T-cell (primary cell): ENCODE data around the gene PNPLA7. TPM values are rescaled to one million over a fixed set of nuclear protein-coding genes. Genes with fewer than 3 reads are reported as not detected.
"Not testable (repeated sequence)": the region's sequence is repeated elsewhere in the genome, so short reads cannot be mapped to it uniquely, and the experiment has no call there.

Experiments
- ATAC-seq, 4 experiments: fragments of 200-7000 bp in 3 of 4; fragments of 150-1000 bp in 1 of 4; cut with Tn5 transposase; replicated peaks in 1 of 4; 1 replicate in 3 of 4; 2 replicates in 1 of 4; pipeline ENCODE4 v1.10.0; 2021; ENCODE audit warnings: moderate library complexity in 3 of 4, mild to moderate bottlenecking in 2 of 4, moderate number of reproducible peaks in 1 of 4
- CTCF ChIA-PET, 2 donors: fragments of 300-600 bp; sonication (Branson Sonifier 250); formaldehyde crosslinking; loops; one replicate each; lab custom pipeline; 2022; ENCODE audit warnings: antibody characterized with exemption in 2 of 2; lab: Charles Lee
- POLR2A ChIA-PET, 2 donors: fragments of 300-600 bp; sonication (Branson Sonifier 250); formaldehyde crosslinking; loops; one replicate each; lab custom pipeline; 2022; ENCODE audit warnings: antibody characterized with exemption in 2 of 2; lab: Charles Lee
- DNase-seq, 35 experiments: peaks; one replicate each; pipeline versions ENCODE4 v3.0.0 to v3.0.0-alpha.2; 2013 to 2023
- H3K27ac ChIP-seq: one replicate; pipeline ENCODE4 v1.5.1; 2013; ENCODE audit warnings: low read length
- H3K27me3 ChIP-seq, 2 experiments: replicated peaks in 1 of 2; 1 replicate in 1 of 2; 2 replicates in 1 of 2; pipeline versions ENCODE4 v1.6.1 to v1.7.0; 2013; ENCODE audit warnings: low read length in 1 of 2, mixed read lengths in 1 of 2; ENCODE audit not compliant: control insufficient read depth in 2 of 2, insufficient read depth in 2 of 2; ENCODE audit errors: extremely low read depth in 1 of 2
- H3K36me3 ChIP-seq, 2 donors: 1 replicate in 1 of 2; 2 replicates in 1 of 2; pipeline versions ENCODE4 v1.6.1 to v1.7.0; 2013; ENCODE audit warnings: low read length in 1 of 2; ENCODE audit not compliant: control insufficient read depth in 2 of 2, insufficient read depth in 1 of 2; ENCODE audit errors: extremely low read depth in 1 of 2
- H3K4me1 ChIP-seq, 2 experiments: 1 replicate in 1 of 2; 2 replicates in 1 of 2; pipeline versions ENCODE4 v1.6.1 to v1.7.0; 2013; ENCODE audit warnings: low read length in 2 of 2, mixed read lengths in 1 of 2; ENCODE audit not compliant: insufficient read depth in 2 of 2, control insufficient read depth in 1 of 2; ENCODE audit errors: extremely low read depth in 1 of 2
- H3K4me3 ChIP-seq, 2 donors: 1 replicate in 1 of 2; 2 replicates in 1 of 2; pipeline versions ENCODE4 v1.5.1 to v1.7.0; 2013; ENCODE audit warnings: mild to moderate bottlenecking in 2 of 2, low read length in 1 of 2, moderate library complexity in 1 of 2; ENCODE audit not compliant: control insufficient read depth in 1 of 2; ENCODE audit errors: extremely low read depth in 1 of 2
- H3K9me3 ChIP-seq: 2 replicates; pipeline ENCODE4 v1.7.0; 2013
- H3K27ac Mint-ChIP-seq, 2 donors: one replicate each; pipeline ENCODE4 v1.8.0; 2020 to 2021; ENCODE audit warnings: mild to moderate bottlenecking in 2 of 2, mixed read lengths in 2 of 2
- H3K27me3 Mint-ChIP-seq, 2 donors: one replicate each; pipeline ENCODE4 v1.8.0; 2021 to 2022; ENCODE audit warnings: mixed read lengths in 2 of 2
- H3K36me3 Mint-ChIP-seq: one replicate; pipeline ENCODE4 v1.8.0; 2021; ENCODE audit warnings: mixed read lengths
- H3K4me1 Mint-ChIP-seq, 3 donors: one replicate each; pipeline ENCODE4 v1.8.0; 2020 to 2022; ENCODE audit warnings: mixed read lengths in 3 of 3, mild to moderate bottlenecking in 1 of 3
- H3K4me3 Mint-ChIP-seq, 3 donors: one replicate each; pipeline ENCODE4 v1.8.0; 2020 to 2022; ENCODE audit warnings: mild to moderate bottlenecking in 3 of 3, mixed read lengths in 3 of 3, moderate library complexity in 3 of 3
- H3K9me3 Mint-ChIP-seq, 3 donors: one replicate each; pipeline ENCODE4 v1.8.0; 2020 to 2022; ENCODE audit warnings: mixed read lengths in 3 of 3
- WGBS: methylation state at CpG from one replicate; pipeline ENCODE4 v1.1.5; 2013; ENCODE audit warnings: missing lambda C conversion rate; ENCODE audit not compliant: insufficient coverage; 5-methylcytosine and 5-hydroxymethylcytosine counted together
- total RNA-seq, 35 experiments: library from RNA in 6 of 35; stranded (reverse) in 6 of 35; fragments of 120-200 nt in 1 of 35; gene quantifications; one replicate each; pipeline versions ENCODE4 v1.2.1 to v1.2.4 and lab custom pipeline; 2013 to 2026

Gene PNPLA7
- total RNA-seq, 5 donors from 2014 or later (not counting 1 experiment from before 2014, with no cell fraction given) = 11.7 to 20.0 (median 15.6) TPM

DNA sequence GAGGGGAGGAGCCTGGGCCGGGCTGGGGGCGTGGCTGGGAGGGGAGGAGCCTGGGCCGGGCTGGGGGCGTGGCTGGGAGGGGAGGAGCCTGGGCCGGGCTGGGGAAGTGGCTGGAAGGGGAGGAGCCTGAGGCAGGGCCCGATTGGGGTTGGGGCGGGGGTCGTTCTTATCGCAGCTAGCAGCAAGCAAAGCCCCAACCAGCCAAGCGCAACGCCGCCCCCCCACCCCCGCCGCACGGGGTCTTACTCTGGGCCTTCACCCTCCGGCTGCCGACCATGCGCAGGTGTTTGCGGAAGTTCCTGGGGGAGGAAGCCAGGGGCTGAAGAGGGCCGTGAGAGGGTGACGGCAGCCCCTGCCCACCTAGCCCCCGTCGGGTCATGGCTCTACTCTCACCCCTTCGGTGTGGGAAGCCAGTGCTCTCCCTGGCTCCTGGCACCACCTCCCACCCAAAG, 96.0 kb downstream of the PNPLA7 start:
- Mint-ChIP-seq H3K4me1 (peaks cover 31 to 54% (median 36%) of the 10 kb centered on the region in 3 donors), H3K27ac (peak overlapping the region; percentile 31 to 66), H3K4me3 (peak overlapping the region; percentile 54 to 73 (median 60)), H3K27me3 (no peaks in the 10 kb centered on the region), H3K36me3 (no peaks in the 10 kb centered on the region), H3K9me3 (no peaks in the 10 kb centered on the region)
- peak; percentile 15 to 22 (median 17) for ATAC-seq
- peaks cover 14 to 16% of the 10 kb centered on the region in 2 donors for H3K36me3 ChIP-seq
- WGBS = 17% methylated on average over 7 of the region's 24 CpGs
- POLR2A ChIA-PET = no interaction called here
- peak in 22 of 35 experiments; percentile 27 to 58 (median 41) for DNase-seq
- no peak overlapping the region for H3K27ac ChIP-seq
- H3K27me3 ChIP-seq = peaks cover 0 to 3% of the 10 kb centered on the region in 2 experiments
- no peaks in the 10 kb centered on the region for H3K9me3 ChIP-seq
- CTCF ChIA-PET = no interaction called here
- H3K4me1 ChIP-seq = peaks cover 29 to 82% of the 10 kb centered on the region in 2 experiments
- peak overlapping the region; percentile 39 to 59 for H3K4me3 ChIP-seq

- Histone ChIP-seq H3K36me3 (peaks cover 14 to 16% of the 10 kb centered on the region in 2 donors), H3K4me3 (no peak overlapping the region), H3K27me3 (peaks cover 0 to 3% of the 10 kb centered on the region in 2 experiments), H3K4me1 (peaks cover 29 to 84% of the 10 kb centered on the region in 2 experiments), H3K9me3 (no peaks in the 10 kb centered on the region), H3K27ac (no peak overlapping the region)
- WGBS = 60% methylated on average over 24 of the region's 25 CpGs
- Mint-ChIP-seq H3K4me3 (peak overlapping the region in 2 of 3 donors; percentile 28 to 73), H3K36me3 (no peaks in the 10 kb centered on the region), H3K4me1 (peaks cover 31 to 54% (median 36%) of the 10 kb centered on the region in 3 donors), H3K27me3 (no peaks in the 10 kb centered on the region), H3K9me3 (no peaks in the 10 kb centered on the region), H3K27ac (peak overlapping the region in 1 of 2 donors; percentile 44)
- ATAC-seq (peak; percentile 39 to 58 (median 55)), DNase-seq (peak in 33 of 35 experiments; percentile 38 to 74 (median 56))
- CTCF ChIA-PET = no interaction called here
- POLR2A ChIA-PET = no interaction called here
These were observed 96.5 kb downstream of the PNPLA7 start for GRCh38 chr9:137453643-137454081.

DNA sequence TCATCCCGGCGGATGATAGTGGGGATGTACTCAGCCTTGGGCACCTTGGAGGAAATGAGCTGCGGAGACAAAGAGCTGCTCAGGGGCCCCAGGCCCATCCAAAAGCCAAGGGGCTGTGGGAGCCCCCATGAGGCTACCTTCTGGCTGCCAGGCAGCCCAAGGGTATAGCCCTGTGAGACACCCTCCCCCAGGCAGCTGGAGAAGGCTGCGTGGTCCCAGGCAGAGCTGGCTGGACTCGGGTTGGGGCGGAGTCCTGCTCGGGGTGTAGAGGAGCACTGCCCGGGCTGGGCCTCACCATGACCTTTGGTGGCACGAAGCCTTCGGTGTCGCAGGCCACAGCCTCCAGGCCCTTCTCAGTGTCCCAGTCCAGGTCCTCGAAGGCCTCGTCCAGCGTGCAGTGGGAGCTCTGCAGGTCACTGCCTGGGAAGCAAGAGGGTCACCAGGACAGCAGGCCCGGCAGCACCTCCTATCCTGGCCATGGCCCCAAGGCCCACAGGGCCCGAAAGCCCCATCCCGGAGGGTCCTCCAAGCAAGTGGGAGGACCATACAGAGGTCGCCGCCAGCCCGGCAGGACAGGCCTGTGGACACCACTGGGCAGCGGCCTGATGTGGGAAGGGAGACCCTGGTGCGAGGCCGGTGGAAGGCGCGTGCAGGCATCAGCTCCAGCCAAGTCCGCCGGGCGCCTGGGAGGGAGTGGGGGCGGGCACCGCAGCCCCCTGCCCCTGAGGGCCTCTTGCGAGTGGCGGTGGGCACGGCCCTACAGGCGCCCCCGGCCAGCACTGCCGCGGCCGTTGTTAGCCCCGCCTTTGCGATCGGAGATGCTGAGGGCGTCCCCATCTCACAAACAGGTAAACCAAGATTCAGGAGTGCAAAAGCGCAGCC, 97.2 kb downstream of the PNPLA7 start:
- Mint-ChIP-seq H3K36me3 (no peaks in the 10 kb centered on the region), H3K27ac (no peak overlapping the region), H3K27me3 (no peaks in the 10 kb centered on the region), H3K4me3 (peak overlapping the region in 1 of 3 donors; percentile 73), H3K9me3 (no peaks in the 10 kb centered on the region), H3K4me1 (peaks cover 31 to 54% (median 36%) of the 10 kb centered on the region in 3 donors)
- Histone ChIP-seq H3K4me1 (peaks cover 29 to 79% of the 10 kb centered on the region in 2 experiments), H3K4me3 (no peak overlapping the region), H3K27ac (no peak overlapping the region), H3K36me3 (peaks cover 14 to 16% of the 10 kb centered on the region in 2 donors), H3K27me3 (peaks cover 0 to 3% of the 10 kb centered on the region in 2 experiments), H3K9me3 (no peaks in the 10 kb centered on the region)
- no peak for ATAC-seq
- DNase-seq = peak in 2 of 35 experiments; percentile 3 to 11
- CTCF ChIA-PET = no interaction called here
- 95% methylated on average over 27 of the region's 43 CpGs for WGBS
- POLR2A ChIA-PET = no interaction called here

DNA sequence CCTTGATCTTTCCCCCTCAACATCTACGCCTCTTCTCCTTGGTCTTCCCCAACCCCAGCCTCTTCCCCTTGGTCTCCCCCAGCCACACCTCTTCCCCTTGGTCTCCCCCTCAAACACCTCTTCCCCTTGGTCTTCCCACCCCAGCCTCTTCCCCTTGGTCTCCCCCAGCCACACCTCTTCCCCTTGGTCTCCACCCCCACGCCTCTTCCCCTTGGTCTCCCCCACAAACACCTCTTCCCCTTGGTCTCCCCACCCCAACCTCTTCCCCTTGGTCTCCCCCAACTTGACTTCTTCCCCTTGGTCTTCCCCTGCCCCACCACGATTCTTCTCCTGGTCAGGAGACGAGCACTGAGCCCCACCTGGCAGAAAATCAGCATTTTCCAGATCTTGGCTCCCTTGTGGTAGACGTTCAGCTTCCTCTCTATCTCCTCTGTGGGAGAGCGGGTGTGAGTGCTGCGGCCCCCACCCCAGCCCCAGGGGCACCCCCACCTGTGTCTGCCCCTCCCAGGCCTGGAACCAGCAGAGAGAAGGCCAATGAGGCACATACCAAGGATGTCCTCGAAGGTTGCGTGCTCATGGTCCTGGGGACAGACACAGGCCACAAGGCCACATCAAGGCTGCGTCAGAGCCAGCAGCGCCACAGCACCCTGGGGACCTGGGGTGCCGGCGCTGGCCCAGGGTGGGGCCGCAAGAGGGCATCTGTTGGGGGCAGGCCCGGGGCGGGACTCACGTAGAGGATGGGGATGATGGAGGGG, 98.0 kb downstream of the PNPLA7 start:
- WGBS = 69% methylated on average over 13 of the region's 17 CpGs
- Histone ChIP-seq H3K9me3 (no peaks in the 10 kb centered on the region), H3K4me3 (no peak overlapping the region), H3K27ac (no peak overlapping the region), H3K4me1 (peaks cover 29 to 77% of the 10 kb centered on the region in 2 experiments), H3K27me3 (peaks cover 0 to 3% of the 10 kb centered on the region in 2 experiments), H3K36me3 (peaks cover 8 to 16% of the 10 kb centered on the region in 2 donors)
- H3K4me3 Mint-ChIP-seq = peak overlapping the region in 1 of 3 donors; percentile 73
- peaks cover 33 to 56% (median 38%) of the 10 kb centered on the region in 3 donors for H3K4me1 Mint-ChIP-seq
- H3K9me3 Mint-ChIP-seq = no peaks in the 10 kb centered on the region
- POLR2A ChIA-PET = no interaction called here
- CTCF ChIA-PET = no interaction called here
- ATAC-seq = no peak
- DNase-seq = peak in 1 of 35 experiments; percentile 5
- no peaks in the 10 kb centered on the region for H3K27me3 Mint-ChIP-seq
- no peaks in the 10 kb centered on the region for H3K36me3 Mint-ChIP-seq
- H3K27ac Mint-ChIP-seq = peak overlapping the region in 1 of 2 donors; percentile 55

GRCh38 chr9:137451264-137452005, 98.8 kb downstream of the PNPLA7 start:
- H3K4me3 ChIP-seq, H3K27me3 ChIP-seq, H3K36me3 Mint-ChIP-seq, POLR2A ChIA-PET, H3K27ac Mint-ChIP-seq, H3K9me3 Mint-ChIP-seq, H3K27me3 Mint-ChIP-seq, CTCF ChIA-PET, H3K9me3 ChIP-seq, H3K27ac ChIP-seq: not testable (repeated sequence)
- Histone ChIP-seq H3K36me3 (peaks cover 5 to 16% of the 10 kb centered on the region in 2 donors), H3K4me1 (peaks cover 29 to 73% of the 10 kb centered on the region in 2 experiments)
- peak in 1 of 4 experiments; percentile 10 for ATAC-seq
- Mint-ChIP-seq H3K4me3 (peak overlapping the region in 1 of 3 donors; percentile 73), H3K4me1 (peaks cover 26 to 56% (median 34%) of the 10 kb centered on the region in 3 donors)
- DNase-seq = peak in 1 of 35 experiments; percentile 50
- WGBS = 9% methylated on average over 9 of the region's 31 CpGs
